Measurements from ENCODE around the gene ADPRH. TPM values are rescaled to one million over a fixed set of nuclear protein-coding genes. Genes with fewer than 3 reads are reported as not detected.
"Not testable (repeated sequence)": the region's sequence is repeated elsewhere in the genome, so short reads cannot be mapped to it uniquely, and the experiment has no call there.

The ADPRH gene
- polyA plus RNA-seq, 1 experiment: 0.36 TPM

GRCh38 chr3:119588112-119588511, 8.8 kb downstream of the ADPRH start:
- DNase-seq (ENCODE audit: low read depth, low spot score): no peak
- H3K4me3 ChIP-seq (ENCODE audit: low read depth, low read length): no peak overlapping the region
- no peak overlapping the region for H3K27ac ChIP-seq (ENCODE audit: low read depth, low read length)
- H3K9me3 ChIP-seq (ENCODE audit: control insufficient read depth, insufficient read depth, low read length): peaks cover 7% of the 10 kb centered on the region; the same call in 1 of the 2 replicates
- ChIA-PET CTCF (no interaction called here), POLR2A (no interaction called here)
- H3K27me3 ChIP-seq (ENCODE audit: control insufficient read depth, insufficient read depth, low read length): peaks cover 29% of the 10 kb centered on the region
- TF ChIP-seq CTCF (IDR thresholded peaks at IDR 0.05; ENCODE audit: low read depth, low read length): no peak

GRCh38 chr3:119589102-119589773, 9.9 kb downstream of the ADPRH start:
- DNase-seq (ENCODE audit: low read depth, low spot score): no peak
- peaks cover 7% of the 10 kb centered on the region; the same call in 1 of the 2 replicates for H3K9me3 ChIP-seq (ENCODE audit: control insufficient read depth, insufficient read depth, low read length)
- H3K27ac ChIP-seq (ENCODE audit: low read depth, low read length): no peak overlapping the region
- ChIA-PET CTCF (no interaction called here), POLR2A (no interaction called here)
- no peak for TF ChIP-seq CTCF (IDR thresholded peaks at IDR 0.05; ENCODE audit: low read depth, low read length)
- H3K27me3 ChIP-seq (ENCODE audit: control insufficient read depth, insufficient read depth, low read length): peaks cover 37% of the 10 kb centered on the region
- H3K4me3 ChIP-seq (ENCODE audit: low read depth, low read length): no peak overlapping the region

DNA sequence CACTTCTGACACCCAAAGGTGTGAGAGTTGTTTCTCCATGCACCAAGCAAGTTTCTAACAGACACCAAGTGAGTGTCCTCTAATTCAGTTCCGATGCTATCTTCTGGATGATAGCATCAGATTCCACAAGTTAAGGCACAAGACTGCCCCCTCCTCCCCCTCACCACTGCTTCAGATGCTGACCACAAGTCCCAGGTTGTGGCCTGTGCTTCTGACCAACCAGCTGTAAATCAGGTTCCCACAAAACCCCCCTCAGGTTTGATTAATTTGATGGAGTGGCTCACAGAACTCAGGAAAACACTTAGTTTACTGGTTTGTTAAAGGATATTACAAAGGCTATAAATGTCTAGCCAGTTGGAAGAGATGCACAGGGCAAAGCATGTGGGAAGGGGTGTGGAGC, 11.4 kb downstream of the ADPRH start:
- POLR2A ChIA-PET: no interaction called here
- peaks cover 7% of the 10 kb centered on the region; the same call in 1 of the 2 replicates for H3K9me3 ChIP-seq (ENCODE audit: control insufficient read depth, insufficient read depth, low read length)
- no peak for DNase-seq (ENCODE audit: low read depth, low spot score)
- no peak for TF ChIP-seq CTCF (IDR thresholded peaks at IDR 0.05; ENCODE audit: low read depth, low read length)
- H3K27me3 ChIP-seq (ENCODE audit: control insufficient read depth, insufficient read depth, low read length): peaks cover 37% of the 10 kb centered on the region
- H3K4me3 ChIP-seq (ENCODE audit: low read depth, low read length): no peak overlapping the region
- CTCF ChIA-PET: no interaction called here
- no peak overlapping the region for H3K27ac ChIP-seq (ENCODE audit: low read depth, low read length)

DNA sequence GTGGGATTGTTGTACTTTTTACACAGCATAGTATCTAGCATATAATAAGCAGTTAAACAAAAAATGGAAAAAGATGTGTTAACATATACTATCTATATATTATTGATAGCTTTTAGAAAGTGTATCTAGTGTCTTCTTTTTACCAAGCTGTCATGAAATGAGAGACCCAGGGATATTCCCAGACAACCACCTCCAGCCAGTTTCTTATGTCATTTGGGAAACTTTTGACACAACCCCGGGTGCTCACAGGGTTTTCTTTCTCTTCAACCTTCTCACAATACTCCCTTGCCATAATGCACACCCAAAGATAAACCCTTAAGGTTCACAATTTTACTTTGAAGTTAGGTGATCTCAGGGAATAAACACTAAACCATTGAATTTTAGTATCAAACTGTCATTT, 13.6 kb downstream of the ADPRH start:
- H3K9me3 ChIP-seq (ENCODE audit: control insufficient read depth, insufficient read depth, low read length): peaks cover 7% of the 10 kb centered on the region; the same call in 1 of the 2 replicates
- H3K27me3 ChIP-seq (ENCODE audit: control insufficient read depth, insufficient read depth, low read length): peaks cover 37% of the 10 kb centered on the region
- CTCF ChIA-PET: interaction anchor here (0.5 kb wide), 1 partner anchor 10 kb away, joined by 3 read pairs; no protein-coding TSS in a partner anchor
- H3K4me3 ChIP-seq (ENCODE audit: low read depth, low read length): no peak overlapping the region
- no peak for DNase-seq (ENCODE audit: low read depth, low spot score)
- no peak overlapping the region for H3K27ac ChIP-seq (ENCODE audit: low read depth, low read length)
- no peak for TF ChIP-seq CTCF (IDR thresholded peaks at IDR 0.05; ENCODE audit: low read depth, low read length)
- POLR2A ChIA-PET: no interaction called here

DNA sequence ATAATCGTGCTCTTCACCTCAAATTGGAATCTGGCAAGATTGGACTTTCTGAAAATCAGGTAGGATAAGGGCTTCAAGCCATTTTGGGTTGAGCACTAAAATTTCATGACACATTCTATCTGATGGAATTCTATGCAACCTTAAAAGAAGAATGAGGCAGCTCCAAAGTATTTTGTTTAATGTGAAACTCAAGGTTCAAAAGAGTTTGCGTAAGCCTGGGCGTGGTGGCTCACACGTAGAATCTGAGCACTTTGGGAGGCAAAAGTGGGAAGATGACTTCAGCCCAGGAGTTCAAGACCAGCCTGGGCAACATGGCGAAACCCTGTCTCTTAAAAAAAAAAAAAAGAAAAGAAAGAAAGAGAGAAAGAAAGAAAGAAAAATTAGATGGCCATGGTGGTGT, 14.8 kb downstream of the ADPRH start:
- Histone ChIP-seq H3K27ac (ENCODE audit: low read depth, low read length) (no peak overlapping the region), H3K9me3 (ENCODE audit: control insufficient read depth, insufficient read depth, low read length) (peaks cover 7% of the 10 kb centered on the region; the same call in 1 of the 2 replicates), H3K27me3 (ENCODE audit: control insufficient read depth, insufficient read depth, low read length) (peaks cover 34% of the 10 kb centered on the region), H3K4me3 (ENCODE audit: low read depth, low read length) (no peak overlapping the region)
- TF ChIP-seq CTCF (IDR thresholded peaks at IDR 0.05; ENCODE audit: low read depth, low read length): no peak
- ChIA-PET POLR2A (no interaction called here), CTCF (no interaction called here)
- DNase-seq (ENCODE audit: low read depth, low spot score): no peak

DNA sequence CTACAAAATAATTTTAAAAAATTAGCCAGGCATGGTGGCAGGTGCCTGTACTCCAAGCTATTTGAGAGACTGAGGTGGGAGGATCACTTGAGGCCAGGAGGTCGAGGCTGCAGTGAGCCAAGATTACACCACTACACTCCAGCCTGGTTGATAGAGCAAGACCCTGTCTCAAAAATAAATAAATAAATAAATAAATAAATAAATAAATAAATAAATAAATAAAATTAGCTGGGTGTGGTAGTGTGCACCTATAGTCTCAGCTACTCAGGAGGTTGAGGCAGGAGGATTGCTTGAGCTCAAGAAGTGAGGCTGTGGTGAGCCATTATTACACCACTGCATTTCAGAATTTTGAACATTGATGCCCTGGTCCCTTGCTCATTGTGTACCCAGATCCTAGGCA, 15.6 kb downstream of the ADPRH start:
- DNase-seq (ENCODE audit: low read depth, low spot score); CTCF ChIA-PET; H3K9me3 ChIP-seq (ENCODE audit: control insufficient read depth, insufficient read depth, low read length); H3K27ac ChIP-seq (ENCODE audit: low read depth, low read length); H3K4me3 ChIP-seq (ENCODE audit: low read depth, low read length); POLR2A ChIA-PET: not testable (repeated sequence)
- peaks cover 29% of the 10 kb centered on the region for H3K27me3 ChIP-seq (ENCODE audit: control insufficient read depth, insufficient read depth, low read length)
